ENCODE measurements around the gene LRRC4. TPM values are rescaled to one million over a fixed set of nuclear protein-coding genes. Genes with fewer than 3 reads are reported as not detected.

Gene LRRC4
- total RNA-seq, 2 donors from 2014 or later: 0.17 to 1.9 TPM

DNA sequence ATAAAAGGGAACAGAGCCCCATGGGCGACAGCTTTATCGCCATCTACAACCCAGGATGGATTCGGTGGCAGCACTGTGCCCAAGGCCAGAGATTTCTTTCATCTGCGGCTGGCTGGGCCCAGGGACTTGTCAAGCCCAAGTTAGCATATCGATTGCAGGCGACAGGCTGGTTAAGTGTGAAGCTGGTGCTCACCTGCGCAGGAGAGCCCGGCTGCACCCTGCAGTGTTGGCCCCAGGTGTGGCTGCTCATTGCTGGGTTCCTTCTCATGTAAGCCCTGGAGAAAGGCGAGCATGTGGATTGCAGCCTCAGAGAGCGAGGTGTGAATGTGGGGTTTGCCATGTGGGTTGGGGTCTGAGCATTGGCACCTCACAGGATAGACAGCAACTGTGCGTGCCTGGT lies 40.6 kb upstream of the LRRC4 start:
- no peaks in the 10 kb centered on the region for H3K36me3 ChIP-seq
- no peaks in the 10 kb centered on the region for H3K9me3 ChIP-seq
- TF ChIP-seq, protein P1, sequence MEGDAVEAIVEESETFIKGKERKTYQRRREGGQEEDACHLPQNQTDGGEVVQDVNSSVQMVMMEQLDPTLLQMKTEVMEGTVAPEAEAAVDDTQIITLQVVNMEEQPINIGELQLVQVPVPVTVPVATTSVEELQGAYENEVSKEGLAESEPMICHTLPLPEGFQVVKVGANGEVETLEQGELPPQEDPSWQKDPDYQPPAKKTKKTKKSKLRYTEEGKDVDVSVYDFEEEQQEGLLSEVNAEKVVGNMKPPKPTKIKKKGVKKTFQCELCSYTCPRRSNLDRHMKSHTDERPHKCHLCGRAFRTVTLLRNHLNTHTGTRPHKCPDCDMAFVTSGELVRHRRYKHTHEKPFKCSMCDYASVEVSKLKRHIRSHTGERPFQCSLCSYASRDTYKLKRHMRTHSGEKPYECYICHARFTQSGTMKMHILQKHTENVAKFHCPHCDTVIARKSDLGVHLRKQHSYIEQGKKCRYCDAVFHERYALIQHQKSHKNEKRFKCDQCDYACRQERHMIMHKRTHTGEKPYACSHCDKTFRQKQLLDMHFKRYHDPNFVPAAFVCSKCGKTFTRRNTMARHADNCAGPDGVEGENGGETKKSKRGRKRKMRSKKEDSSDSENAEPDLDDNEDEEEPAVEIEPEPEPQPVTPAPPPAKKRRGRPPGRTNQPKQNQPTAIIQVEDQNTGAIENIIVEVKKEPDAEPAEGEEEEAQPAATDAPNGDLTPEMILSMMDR (IDR thresholded peaks at IDR 0.05): no peak
- H3K4me3 ChIP-seq: no peak overlapping the region
- intact Hi-C loops (cut with DNase I): no loop called here
- no peak overlapping the region for H3K9ac ChIP-seq (ENCODE audit: low read depth in 2 of 2, low read length in 2 of 2)
- H3K27me3 ChIP-seq: no peaks in the 10 kb centered on the region
- no peak overlapping the region for H3K27ac ChIP-seq
- peaks cover 4% of the 10 kb centered on the region for H3K4me1 ChIP-seq
- no peak for DNase-seq

DNA sequence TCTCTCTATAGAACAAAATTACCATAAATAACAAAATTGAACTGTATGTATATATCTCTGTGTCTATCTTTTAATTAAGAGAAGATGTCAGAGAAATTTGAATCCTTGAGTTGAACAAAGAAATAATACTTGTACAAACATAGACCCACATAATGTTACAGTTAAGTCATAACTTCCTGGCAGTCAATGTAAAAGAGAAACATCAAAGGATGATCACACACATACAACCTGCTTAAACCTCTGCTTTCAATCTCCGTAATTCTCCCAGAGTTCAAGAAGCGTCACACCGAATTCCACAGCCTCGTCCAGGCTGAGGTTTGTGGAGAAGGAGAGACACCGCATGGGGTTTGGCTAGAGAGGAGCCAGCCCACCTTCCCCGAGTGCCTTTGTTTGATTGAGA lies 40.1 kb upstream of the LRRC4 start:
- no peak overlapping the region for H3K9ac ChIP-seq (ENCODE audit: low read depth in 2 of 2, low read length in 2 of 2)
- no peaks in the 10 kb centered on the region for H3K27me3 ChIP-seq
- H3K27ac ChIP-seq: no peak overlapping the region
- intact Hi-C loops (cut with DNase I): no loop called here
- DNase-seq: no peak
- H3K4me1 ChIP-seq: no peaks in the 10 kb centered on the region
- no peaks in the 10 kb centered on the region for H3K36me3 ChIP-seq
- H3K4me3 ChIP-seq: no peak overlapping the region
- TF ChIP-seq, protein P1 (IDR thresholded peaks at IDR 0.05): no peak
- no peaks in the 10 kb centered on the region for H3K9me3 ChIP-seq

DNA sequence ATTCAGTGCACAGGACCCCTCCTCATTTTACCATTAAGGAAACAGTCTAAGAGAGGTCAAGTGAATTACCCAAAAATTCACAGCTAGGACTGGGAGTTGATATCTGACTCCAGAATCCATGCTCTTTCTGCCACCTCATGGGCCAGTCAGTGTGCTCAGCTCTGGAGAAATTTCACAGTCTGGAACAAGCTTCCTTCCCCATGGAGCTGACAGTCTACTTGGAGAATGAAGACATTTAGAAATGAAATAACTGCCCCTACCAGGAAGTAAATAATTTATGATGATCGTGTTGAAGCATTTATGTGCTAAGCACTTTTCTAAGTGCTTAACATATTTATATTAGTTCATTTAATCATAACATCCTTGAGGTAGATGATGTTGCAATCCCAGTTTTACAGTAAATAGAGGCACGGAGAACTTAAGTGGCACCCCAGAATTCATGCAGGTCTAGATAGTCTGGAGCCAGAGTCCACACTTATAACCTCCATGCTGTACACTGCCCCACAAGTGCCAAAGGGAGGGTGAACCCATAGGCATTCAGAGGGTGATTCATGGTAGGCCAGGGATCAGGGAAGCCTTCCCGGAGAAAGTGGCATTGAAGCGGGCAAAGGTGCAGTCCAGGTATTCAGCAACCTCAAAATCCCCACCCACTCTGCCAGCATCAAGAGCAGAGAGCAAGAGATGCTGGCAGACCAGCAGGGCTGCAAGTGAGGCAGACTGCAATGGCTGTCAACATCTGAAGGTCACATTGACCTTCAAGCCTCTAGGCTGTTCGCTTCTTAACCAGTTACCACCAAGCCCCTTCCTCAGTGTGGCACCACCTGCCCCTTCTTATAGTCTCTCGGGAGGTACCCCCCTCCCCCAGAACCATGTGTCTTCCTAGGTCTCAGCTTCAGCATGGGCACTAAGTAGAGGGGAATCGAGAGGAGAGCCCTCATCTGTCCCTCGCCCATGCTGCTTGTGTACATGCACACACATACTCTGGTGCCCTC lies 38.4 kb upstream of the LRRC4 start:
- no peaks in the 10 kb centered on the region for H3K4me1 ChIP-seq
- TF ChIP-seq, protein P1 (IDR thresholded peaks at IDR 0.05): no peak
- DNase-seq: no peak
- no peak overlapping the region for H3K9ac ChIP-seq (ENCODE audit: low read depth in 2 of 2, low read length in 2 of 2)
- H3K36me3 ChIP-seq: no peaks in the 10 kb centered on the region
- no peak overlapping the region for H3K27ac ChIP-seq
- intact Hi-C loops (cut with DNase I): no loop called here
- no peak overlapping the region for H3K4me3 ChIP-seq
- no peaks in the 10 kb centered on the region for H3K27me3 ChIP-seq
- H3K9me3 ChIP-seq: no peaks in the 10 kb centered on the region

DNA sequence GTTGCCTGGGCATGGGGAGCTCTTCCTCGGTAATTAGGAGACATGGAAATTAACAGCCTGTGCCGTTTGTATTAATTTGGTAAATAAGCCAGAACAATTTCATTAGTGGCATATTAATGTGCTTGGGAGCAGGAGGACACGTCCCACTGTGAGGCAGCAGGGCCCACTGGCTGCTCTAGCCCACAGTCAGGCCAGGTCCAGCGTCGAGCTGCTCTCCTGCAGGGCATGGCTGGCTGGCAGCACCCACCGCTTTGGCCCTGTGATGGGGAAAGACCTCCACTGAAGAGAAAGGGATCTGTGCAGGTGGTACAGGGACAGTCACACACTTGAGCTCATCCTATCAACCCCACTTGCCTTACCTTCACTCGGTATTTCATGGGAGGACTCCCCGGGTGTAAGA lies 37.5 kb upstream of the LRRC4 start:
- Histone ChIP-seq H3K4me1 (no peaks in the 10 kb centered on the region), H3K4me3 (no peak overlapping the region), H3K9ac (ENCODE audit: low read depth in 2 of 2, low read length in 2 of 2) (no peak overlapping the region), H3K27me3 (no peaks in the 10 kb centered on the region), H3K27ac (no peak overlapping the region), H3K9me3 (no peaks in the 10 kb centered on the region), H3K36me3 (no peaks in the 10 kb centered on the region)
- intact Hi-C loops (cut with DNase I): no loop called here
- no peak for DNase-seq
- TF ChIP-seq, protein P1 (IDR thresholded peaks at IDR 0.05): no peak

DNA sequence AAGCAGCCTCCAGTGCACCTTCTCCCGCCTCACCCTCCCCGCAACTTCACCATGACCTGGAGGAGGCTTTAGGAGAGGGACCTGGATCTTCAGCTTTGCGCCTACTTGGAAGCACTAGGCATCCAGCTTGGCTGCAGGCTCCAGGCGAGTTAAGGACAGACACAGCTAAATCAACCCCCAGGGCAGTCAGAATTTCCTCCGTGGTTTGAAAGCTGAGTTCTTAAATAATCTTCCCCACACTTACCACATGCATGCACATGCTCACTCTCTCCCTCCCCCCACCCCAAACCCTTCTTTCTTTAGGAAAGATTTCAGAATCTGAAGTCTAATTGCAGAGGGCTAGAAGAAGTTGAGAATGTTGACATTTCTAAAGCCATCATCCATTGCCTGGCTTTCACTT lies 36.7 kb upstream of the LRRC4 start:
- TF ChIP-seq, protein P1 (IDR thresholded peaks at IDR 0.05): no peak

More for the DNA sequence above, 36.7 kb upstream of the LRRC4 start:
- Histone ChIP-seq H3K36me3 (no peaks in the 10 kb centered on the region), H3K9me3 (no peaks in the 10 kb centered on the region), H3K4me3 (no peak overlapping the region), H3K27me3 (no peaks in the 10 kb centered on the region), H3K27ac (no peak overlapping the region), H3K4me1 (no peaks in the 10 kb centered on the region), H3K9ac (ENCODE audit: low read depth in 2 of 2, low read length in 2 of 2) (no peak overlapping the region)
- DNase-seq: no peak
- intact Hi-C loops (cut with DNase I): no loop called here

Data from colonic mucosa (tissue), 4 donors.